NCI-H2029 (cell line): ENCODE results near the gene FAM9B.

Experiments used
- DNase-seq: peaks from one replicate; lab custom pipeline; 2025; lab: John Stamatoyannopoulos, UW

FAM9B gene

DNA sequence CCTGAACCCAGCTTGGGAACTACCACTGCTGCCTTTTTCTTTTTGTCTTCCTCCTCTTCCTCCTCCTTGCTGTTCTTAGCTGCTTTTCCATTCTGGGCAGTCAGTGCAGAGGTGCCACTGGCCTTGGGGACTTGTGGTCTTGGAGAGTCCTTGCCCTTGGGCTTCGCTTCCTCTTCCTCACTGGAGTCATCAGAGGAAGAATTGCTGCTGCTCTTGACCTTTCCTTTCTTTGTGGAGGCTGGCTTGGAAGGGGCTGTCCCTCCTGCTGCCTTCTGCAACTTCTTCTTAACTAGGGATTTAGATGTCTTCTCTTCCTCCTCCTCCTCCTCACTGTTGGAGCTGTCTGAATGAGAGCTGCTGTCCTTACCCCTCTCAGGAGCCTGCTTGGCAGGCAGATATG, 53.2 kb downstream of the FAM9B start:
- no peak for DNase-seq
